HG02943 (cell line): ENCODE measurements around the gene PCDH1.
"Not testable (repeated sequence)": the region's sequence is repeated elsewhere in the genome, so short reads cannot be mapped to it uniquely, and the experiment has no call there.

Experiments
- ATAC-seq: cut with Tn5 transposase; IDR thresholded peaks from one replicate; pipeline ENCODE4 v1.9.1; 2021; ENCODE audit warnings: mild to moderate bottlenecking, low read depth, moderate library complexity; ENCODE audit not compliant: unreplicated experiment

PCDH1 gene

GRCh38 chr5:141902015-141902814 is 24.0 kb upstream of the PCDH1 start:
- ATAC-seq, result no peak

- no peak for ATAC-seq
Observed at GRCh38 chr5:141898448-141899049, 20.3 kb upstream of the PCDH1 start.

- ATAC-seq, result no peak
Observed at GRCh38 chr5:141897425-141897824, 19.2 kb upstream of the PCDH1 start.

- not testable (repeated sequence) for ATAC-seq
Observed at GRCh38 chr5:141890429-141890828, 12.2 kb upstream of the PCDH1 start.

GRCh38 chr5:141889282-141889871 is 11.2 kb upstream of the PCDH1 start:
- no peak for ATAC-seq

GRCh38 chr5:141883892-141884318 is 5.7 kb upstream of the PCDH1 start:
- no peak for ATAC-seq

GRCh38 chr5:141883184-141883891 is 5.1 kb upstream of the PCDH1 start:
- no peak for ATAC-seq

- ATAC-seq, result no peak
Observed at GRCh38 chr5:141882594-141883183, 4.5 kb upstream of the PCDH1 start.

GRCh38 chr5:141881886-141882285 is 3.7 kb upstream of the PCDH1 start:
- no peak for ATAC-seq

GRCh38 chr5:141880961-141881801 is 3.0 kb upstream of the PCDH1 start:
- no peak for ATAC-seq

- ATAC-seq, result no peak
Observed at GRCh38 chr5:141879941-141880738, 1.9 kb upstream of the PCDH1 start.

- no peak for ATAC-seq
Observed at GRCh38 chr5:141879426-141879759, 1.2 kb upstream of the PCDH1 start.

- peak; percentile 87 for ATAC-seq
Observed at GRCh38 chr5:141878711-141879425, 658 bp upstream of the PCDH1 start.

- no peak for ATAC-seq
Observed at GRCh38 chr5:141877356-141878185, 639 bp downstream of the PCDH1 start.

GRCh38 chr5:141876628-141877355 is 1.4 kb downstream of the PCDH1 start:
- no peak for ATAC-seq

- ATAC-seq, result no peak
Observed at GRCh38 chr5:141875795-141876627, 2.2 kb downstream of the PCDH1 start.
